Ishikawa (cell line): ENCODE results near the gene ADTRP.

Source experiments
- EP300 ChIP-seq: IDR thresholded peaks from 2 replicates; pipeline ENCODE4 v1.6.1; 2012; ENCODE audit warnings: borderline replicate concordance
- NFIC ChIP-seq: IDR thresholded peaks from 2 replicates; pipeline ENCODE4 v1.6.1; 2012
- RAD21 ChIP-seq: IDR thresholded peaks from 2 replicates; pipeline ENCODE4 v1.6.1; 2012; ENCODE audit warnings: low read depth
- REST ChIP-seq: IDR thresholded peaks from 2 replicates; pipeline ENCODE4 v1.6.1; 2012; ENCODE audit warnings: low read depth, mild to moderate bottlenecking
- TCF12 ChIP-seq: IDR thresholded peaks from 2 replicates; pipeline ENCODE4 v1.6.1; 2012; ENCODE audit warnings: low read depth
- TEAD4 ChIP-seq: IDR thresholded peaks from 2 replicates; pipeline ENCODE4 v1.6.1; 2012
- YY1 ChIP-seq: IDR thresholded peaks from 2 replicates; pipeline ENCODE4 v1.6.1; 2012; ENCODE audit warnings: low read depth

- no peak for TF ChIP-seq RAD21
- no peak for TF ChIP-seq REST
- TF ChIP-seq NFIC, result no peak
- no peak for TF ChIP-seq EP300
- TF ChIP-seq TCF12, result no peak
- no peak for TF ChIP-seq TEAD4
- no peak for TF ChIP-seq YY1
These were observed 34.3 kb upstream of the ADTRP start for GRCh38 chr6:11812951-11813350.
